8988T (cell line): Measurements from ENCODE around the gene GSC2.

ENCODE experiments used
- DNase-seq: peaks from one replicate; pipeline ENCODE4 v3.0.0; 2011

The GSC2 gene, protein sequence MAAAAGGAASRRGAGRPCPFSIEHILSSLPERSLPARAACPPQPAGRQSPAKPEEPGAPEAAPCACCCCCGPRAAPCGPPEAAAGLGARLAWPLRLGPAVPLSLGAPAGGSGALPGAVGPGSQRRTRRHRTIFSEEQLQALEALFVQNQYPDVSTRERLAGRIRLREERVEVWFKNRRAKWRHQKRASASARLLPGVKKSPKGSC

DNA sequence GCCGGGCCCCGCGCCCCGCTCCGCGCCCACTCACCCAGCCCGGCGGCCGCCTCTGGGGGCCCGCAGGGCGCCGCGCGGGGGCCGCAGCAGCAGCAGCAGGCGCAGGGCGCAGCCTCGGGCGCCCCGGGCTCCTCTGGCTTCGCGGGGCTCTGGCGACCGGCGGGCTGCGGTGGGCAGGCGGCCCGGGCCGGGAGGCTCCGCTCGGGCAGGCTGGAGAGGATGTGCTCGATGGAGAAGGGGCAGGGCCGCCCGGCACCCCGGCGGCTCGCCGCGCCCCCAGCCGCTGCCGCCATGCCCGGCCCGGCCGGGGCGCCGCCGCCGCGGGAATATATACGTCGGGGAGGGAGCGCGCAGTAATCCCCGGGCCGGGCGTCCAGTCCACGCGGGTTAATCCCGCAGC, at the start of gene GSC2:
GSC2 (minus strand) TSS at position 302 of the 400 bp plus-strand sequence; CDS start at position 293, 9 bp downstream.
- DNase-seq: no peak

DNA sequence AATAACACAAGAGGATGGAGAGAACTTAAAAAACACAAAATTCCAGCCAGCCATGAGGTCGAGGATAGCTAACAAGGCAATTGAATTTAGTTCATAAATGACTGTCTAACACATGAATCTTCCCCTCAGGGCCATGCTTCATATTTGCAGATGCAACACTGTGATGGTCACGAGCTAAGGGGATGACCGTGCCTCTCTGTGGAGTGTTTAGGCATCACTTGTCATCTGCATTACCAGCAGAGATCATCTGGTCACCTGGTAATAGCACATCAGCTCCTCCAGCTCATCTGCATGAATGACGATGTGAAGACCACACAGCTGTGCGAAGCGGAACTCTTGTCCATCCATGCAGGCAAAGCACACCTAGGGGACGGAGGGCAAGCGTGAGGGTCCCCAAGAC, 49.4 kb upstream of the GSC2 start:
- DNase-seq: no peak

DNA sequence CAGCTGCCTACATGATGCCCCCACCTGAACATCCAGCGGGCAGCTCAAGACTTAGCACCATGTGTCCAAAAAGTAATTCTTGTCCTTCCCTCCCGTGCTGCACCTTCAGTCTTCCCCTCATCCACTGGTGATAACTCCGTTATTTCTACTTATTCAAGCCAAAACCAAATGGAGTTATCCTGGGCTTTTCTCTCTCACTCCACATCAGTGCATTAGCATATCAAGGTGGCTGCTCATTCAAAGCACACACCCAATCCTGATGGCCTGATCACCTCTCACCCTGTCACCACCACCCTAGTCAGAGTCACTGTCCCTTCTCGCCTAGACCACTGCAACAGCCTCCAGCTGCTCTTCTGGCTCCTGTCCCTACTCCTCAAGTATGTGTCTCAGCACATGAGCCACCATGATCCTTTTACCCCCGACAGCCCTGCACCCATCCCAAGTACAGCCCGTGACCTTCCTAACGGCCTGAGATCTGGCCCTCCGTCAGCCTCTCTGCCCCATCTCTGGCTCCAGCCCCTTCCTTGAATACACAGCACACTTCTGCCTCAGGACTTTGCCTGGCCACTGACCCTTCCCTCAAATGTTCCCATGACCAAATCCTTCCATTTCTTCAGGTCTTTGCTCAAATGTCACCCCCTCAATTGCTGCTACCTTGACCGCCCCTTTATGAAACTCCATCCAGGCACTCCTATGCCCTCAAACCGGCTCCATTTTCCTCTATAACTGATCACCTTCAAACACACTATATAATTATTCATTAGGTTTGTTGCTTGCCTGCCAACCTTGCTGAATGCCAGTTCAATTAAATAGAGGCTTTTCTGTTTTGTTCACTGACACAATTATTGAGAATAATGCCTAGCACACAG, 48.1 kb upstream of the GSC2 start:
- DNase-seq: no peak

DNA sequence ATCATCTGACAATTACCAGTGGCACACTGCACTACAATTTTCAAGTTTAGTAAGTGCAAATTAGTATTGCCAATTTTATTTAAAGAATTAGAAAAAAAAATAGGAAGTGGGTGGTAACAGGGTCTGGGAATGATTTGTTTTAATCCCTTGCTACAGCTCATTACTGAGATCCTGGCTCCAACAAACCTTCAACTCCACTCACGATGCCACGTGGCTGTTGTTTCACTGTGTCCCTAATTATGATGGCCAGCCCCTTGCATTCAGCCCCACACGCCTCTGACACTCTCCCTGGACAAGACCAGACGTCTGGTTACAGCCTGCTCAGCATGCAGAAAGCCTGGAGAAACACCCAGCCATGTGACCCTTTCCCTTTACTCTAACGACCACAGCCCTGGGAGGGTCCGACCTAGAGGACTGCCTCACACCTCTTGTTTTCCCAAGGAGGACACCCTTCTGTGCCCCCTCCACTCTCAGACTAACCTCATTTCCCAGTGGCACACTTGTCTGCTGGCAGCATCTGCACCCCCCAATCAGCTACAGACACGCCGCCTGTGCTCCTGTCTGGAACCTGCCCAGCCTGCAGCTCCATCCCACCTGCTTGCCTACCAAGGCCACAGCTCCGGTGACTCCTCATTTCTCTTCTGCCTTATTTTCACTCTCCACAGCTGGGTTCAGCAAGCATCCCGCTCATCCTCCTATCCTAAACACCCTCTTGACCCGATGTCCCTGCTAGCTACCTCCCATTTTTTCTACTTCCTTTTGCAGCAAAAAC, 46.9 kb upstream of the GSC2 start:
- no peak for DNase-seq

DNA sequence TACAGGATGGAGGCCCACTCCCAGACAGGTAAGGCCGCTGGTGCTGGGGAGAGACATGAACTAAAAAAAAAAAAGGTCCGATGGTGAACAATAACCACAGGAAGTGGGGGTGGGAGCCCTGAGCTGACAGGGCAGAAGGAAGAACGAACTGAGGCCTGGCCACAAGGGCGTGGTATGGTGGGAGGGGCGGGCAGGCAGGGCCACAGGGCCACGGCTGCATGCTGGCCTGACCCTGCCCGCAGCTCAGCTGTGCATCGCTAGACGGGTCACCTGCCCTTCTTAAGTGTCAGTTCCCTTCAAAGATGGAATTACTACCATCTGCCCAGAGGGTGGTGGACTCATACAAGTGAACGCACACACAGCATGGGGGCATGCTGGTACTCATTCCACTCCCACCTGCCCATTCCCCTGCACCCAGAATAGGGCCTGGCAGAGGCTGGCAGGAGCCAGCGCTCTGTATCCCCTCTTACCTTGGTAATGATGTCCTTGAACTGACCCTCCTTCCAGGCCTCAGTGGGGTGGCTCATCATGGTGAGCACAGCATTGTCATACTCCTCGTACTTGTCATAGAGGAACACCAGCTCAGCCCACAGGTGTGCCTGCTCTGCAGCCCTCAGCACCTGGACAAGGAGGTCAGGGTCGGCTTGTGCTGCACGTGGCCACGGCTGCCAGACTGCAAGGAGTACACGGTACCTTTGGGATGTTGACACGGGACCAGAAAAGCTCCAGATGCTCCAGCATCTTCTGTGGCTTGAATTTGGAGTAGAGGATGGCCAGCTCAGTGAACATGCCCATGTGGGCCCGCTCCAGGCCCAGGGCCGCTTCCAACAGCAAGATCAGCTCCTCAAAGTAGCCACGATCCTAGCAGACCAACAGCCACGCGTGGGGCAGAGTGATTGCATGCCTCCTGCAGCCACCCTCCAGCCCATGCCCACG, 46.0 kb upstream of the GSC2 start:
- DNase-seq: no peak

DNA sequence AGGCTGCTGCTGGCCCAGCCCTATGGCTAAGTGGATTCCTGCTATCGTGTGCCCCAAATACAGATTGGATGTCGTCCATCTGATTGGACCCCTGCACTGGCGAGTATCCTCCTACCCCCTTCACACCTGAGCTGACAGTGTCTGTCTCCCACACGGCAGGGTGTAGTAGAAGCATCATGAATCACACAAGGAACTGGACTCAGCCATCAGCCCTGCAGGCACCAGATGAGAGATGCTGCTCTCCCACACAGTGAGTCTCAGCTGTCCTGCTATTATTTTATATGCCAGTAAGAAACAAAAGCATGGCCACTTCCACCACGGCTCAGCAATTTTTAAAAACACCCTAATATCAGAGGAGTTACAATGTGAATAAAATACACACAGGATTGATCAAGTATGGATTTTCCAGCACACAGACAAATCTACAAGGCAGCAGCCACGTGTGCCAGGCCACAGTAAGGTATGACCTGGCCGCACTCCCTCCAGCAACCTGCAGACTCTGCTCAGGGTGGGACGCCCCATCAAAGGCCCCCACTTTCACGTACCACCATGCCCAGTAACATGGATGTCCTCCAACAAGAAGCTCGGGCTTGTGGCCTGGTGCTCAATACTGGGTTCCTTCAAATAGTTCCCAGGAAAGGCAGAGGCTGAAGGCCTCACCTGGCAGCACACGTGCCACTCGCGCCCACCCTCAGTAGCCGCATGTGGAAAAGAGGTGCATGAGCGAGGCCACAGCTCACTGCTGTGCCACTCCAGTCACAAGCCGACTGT, 44.9 kb upstream of the GSC2 start:
- DNase-seq: no peak

DNA sequence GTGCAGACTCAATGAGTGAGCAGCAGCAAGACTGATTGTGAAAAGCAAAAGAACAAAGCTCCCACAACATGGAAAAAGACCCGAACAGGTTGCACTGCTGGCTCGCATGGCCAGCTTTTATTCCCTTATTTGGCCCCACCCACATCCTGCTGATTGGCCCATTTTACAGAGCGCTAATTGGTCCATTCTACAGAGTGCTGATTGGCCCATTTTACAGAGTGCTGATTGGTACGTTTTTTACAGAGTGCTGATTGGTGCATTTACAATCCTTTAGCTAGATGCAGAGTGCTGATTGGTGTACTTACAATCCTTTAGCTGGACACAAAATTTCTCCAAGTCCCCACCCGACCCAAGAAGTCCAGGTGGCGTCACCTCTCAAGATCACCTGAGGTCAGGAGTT, 43.8 kb upstream of the GSC2 start:
- DNase-seq: no peak

DNA sequence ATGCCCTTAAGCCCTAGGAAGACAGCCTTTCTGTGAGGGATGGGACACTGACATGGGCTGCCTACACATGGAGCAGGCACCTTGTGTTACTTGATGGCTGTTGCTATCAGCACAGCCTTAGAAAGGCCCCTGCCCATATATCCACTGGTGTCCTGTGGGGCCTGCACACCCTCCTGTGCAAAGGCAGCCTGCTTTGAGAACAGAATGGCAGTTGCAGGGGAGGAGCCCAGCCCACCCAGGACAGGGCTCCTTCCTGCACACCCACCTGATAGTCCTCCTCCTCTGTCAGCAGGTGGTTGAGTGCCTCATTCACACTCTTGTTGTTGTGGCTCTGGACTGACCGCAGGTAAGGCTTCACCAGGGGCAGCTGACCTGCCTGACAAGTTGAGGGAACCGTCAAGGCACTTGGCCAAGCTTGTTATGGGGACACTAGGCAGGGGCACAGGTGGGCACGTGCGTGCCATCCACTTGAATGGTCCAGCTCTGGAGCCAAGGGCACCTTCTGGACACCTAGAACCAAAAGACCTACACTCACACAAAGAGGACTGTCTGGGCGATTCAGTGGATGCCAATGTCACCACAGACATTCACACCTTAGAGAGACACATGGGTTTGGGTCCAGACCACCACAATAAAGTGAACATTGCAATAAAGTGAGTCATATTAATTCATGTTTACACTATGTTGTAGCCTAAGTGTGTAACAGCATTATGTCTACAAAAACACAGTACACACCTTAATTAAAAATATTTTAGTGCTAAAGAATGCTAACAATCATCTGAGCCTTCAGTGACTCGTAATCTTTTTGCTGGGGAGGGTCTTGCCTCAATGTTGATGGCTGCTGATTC, 37.8 kb upstream of the GSC2 start:
- DNase-seq: no peak

DNA sequence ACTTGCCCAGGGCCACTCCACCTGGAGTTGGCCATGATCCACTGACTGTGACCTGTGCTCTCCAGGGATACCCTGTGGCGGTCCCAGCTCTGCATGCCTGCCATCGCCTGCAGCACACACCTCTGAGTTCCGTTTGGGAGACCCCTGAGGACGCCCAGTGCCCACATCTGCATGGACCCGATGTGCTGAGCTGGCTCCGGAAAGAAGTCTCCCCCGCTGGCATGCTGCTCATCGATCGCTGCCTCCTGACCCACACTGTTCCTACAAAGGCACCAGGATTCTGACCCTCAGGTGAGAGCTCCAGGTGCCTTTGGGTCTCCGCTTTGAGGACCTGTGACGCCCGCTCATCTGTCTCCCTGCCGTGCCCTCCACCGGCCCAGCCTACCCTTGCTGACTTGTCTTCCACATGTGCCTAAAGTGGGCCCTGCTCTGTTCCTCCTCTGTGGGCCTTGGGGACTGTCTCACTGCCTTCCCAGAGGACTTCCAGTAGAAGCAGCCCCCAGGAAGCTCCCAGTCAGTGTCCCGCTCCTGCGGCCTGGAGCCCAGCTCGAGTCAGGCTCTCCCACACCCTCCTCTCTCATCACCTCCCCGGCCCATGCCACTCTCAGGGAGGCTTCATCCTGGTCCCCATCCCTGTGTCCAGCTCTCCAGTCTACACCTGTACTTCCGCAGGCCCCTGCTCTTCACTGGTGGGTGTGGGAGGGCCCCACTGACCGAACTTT, 34.3 kb upstream of the GSC2 start:
- no peak for DNase-seq

DNA sequence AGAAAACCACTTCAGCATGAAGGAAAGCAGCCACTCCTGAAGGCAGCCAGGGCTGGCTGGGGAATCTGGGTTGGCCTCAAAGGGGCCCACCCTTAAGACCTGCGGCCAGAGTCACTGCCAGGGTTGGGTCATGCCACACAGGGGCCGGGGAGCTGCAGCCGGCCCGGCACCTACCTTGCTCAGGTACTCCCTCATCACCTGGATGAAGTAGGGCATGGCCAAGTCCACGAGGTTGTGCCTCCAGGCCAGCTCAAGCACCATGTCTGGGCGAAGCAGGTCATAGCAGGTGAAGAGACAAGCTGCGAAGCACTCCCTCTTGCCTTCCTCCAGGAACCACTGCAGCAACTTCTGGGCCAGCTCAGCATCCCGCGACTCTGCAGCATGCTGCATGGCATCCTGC, 33.1 kb upstream of the GSC2 start:
- DNase-seq: no peak

DNA sequence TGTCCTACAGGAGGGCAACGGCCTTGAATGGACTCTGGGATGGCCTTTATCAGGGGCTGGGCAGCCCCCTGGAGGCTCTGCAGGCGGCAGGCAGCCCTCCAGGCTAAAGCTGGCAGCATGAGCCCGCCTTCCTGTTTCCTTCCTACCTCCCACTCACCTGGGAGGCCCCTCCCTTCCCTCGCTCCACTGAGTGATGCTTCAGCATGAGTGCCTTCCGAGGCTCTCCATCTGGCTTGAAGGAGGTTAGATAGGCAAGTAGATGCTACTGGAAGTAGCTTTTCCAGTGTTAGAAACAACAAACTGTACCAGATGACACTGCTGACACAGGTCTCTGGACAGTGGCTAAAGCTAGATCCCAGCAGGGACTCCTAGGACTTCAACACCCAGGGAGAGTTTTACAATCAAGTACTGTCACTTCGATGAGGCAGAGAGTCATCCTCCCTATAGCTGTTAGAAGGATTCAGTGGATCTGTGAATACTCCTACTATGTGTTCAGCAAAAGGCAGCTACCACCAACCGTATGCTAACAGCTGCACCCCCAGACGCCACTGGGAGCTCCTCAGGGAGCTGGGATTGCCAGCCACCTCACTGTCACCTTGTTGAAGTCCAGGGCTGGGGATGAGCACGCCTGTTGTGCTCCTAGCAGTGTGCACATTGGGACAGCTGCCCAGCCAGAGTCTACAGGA, 32.5 kb upstream of the GSC2 start:
- DNase-seq: no peak

DNA sequence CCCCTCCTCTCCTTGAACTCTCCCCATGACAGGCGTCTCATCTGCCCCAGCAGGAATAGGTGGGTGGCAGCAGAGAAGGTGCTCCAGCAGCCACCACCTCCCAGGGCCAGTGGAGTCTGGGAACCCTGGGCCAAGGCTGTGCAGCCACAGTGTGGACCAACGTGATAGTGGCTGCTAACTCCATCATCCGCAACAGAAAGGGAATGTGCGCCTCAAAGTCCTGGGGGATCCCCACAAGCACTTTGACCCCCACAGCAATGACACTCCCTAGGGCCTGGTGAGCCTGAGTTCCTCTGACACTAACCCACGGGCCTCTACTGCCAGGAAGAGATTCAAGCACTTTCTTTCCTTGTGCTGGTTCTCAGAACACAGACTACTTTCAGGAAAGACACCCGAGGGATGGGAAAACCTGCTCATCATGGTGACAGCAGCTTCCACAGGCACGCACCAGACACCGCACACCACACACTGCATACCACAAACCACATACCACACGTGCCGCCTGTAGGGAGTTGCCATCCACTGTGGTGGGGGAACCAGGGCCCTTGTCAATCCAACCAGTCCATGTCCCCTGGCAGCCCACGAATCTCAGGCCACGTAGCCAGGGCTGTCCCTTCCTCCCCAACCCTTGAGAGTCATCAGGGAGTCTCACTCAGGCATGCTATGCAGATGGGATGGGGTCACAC, 31.8 kb upstream of the GSC2 start:
- no peak for DNase-seq

DNA sequence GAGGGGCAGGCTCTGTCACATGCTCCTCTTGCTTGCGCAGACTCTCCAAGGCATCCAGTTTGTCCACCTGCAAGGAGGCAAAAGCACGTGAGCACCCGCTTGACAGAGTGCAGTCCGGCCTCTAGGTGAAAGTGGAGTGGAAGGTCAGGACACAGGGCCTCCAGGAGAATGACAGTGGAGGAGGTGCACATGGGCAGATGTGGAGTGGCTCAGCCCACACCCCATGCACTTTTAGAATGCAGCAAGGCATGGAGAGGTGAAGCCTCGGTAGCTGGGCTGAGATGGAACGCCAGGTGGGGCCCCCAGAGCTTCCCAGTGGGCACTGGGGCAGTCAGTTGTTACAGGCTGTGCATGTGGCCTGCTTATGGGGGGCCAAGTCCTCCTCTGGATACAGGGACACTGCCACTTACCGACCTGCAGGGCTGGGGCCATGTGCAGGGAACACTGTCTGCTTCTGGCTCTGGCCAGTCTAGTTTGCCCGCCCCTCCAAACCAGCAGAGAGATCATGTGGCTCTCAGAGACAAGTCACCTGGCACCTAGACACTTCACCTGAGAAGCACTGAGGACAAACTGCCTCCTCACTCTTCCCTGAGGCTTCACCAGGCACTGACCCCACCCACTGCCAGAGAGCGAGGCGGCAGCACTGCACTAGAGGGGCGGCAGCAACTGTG, 30.8 kb upstream of the GSC2 start:
- no peak for DNase-seq

DNA sequence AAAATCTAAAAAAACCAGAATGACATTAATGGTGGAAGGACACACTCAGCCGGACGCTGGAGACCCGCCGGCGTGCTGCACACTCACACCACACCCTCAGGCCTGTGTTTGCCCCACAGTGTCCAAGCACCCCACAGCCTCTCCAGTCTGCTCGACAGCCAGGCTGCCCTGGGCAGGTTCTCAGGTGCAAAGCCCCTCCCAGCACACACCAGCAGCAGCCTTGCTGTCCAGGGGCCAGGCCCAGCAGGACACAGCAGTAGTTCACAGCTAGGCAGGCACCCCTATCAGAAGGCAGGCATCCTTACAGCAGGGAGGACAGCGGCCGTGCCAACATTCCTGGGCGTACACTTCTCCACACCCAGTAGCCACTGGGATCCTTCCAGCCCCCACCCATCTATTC, 30.1 kb upstream of the GSC2 start:
- no peak for DNase-seq

DNA sequence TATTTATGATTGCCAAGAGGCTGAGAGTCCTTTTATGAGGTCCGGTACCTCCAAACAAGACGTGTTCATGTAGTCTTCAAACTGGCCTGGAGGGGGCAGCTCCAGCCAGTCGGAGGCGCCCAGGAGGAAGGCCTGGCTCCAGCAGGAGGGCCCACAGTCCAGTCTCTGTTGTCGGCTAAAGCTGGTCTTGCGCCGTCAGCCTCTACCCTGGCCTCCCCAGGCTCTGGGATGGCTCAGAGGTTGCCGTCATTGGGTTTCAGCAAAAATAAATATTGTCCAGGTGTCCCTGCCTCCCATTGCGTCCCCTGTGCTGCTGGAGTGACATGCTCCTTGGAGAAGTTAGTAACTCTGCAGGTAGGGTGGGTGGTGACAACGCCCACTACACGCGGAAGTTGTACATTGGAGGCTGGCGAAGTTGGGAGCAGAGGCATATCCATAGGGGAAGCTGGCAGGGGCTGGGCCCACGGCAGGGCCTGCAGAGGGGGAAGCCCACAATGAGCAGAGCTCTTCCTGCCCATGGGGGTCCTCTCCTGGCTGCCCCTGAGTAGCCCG, 29.5 kb upstream of the GSC2 start:
- DNase-seq: peak; percentile 68

DNA sequence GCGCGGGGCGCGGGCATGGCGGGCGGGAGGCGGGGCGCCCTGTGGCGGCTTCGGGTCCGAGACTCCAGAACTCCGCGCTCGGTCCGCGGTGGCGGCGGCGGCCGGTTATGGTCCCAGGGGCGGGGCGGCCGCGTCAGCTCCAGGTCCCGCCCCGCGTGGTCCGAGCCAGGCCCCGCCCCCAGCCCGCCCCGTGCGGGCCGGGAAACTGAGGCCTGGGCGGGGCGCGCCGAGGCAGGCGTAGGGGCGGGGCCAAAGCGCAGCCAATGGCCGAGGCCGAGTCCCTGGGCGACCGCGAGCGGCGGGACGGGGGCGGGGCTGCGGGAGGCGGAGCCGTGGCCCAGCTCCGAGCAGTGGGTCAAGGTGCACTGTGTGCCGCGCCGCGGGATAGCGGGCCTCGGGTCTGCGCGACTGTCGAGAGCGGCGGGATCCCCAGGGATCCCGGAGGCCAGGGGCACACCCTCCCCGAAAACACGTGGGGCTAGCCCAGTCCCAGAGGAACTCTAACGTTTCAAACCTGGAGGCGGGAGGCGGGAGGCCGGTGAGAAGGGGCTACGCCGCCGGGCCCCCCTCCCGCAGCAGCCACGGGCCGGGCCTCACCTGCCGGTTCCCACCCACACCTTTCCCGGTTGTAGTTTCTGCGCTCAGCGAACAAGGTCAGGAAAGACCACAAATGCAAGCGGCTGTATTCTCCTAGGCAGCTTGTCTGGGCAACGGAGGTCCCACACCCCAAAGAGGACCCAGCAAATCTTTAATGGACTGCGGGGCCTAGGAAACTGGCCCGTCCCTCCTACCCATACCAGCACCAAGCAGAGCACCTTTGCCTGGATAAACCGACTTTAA, 28.8 kb upstream of the GSC2 start, which contains the start of gene SLC25A1:
SLC25A1 (minus strand) TSS at position 80 of the 840 bp plus-strand sequence; CDS start at position 17, 63 bp downstream.
- peak; percentile 88 for DNase-seq
